GM18520 (cell line): ENCODE results near the gene BLVRA.
A peak's percentile ranks its signal among the peaks of the same experiment; 100 is the strongest.
"Not testable (repeated sequence)": the region's sequence is repeated elsewhere in the genome, so short reads cannot be mapped to it uniquely, and the experiment has no call there.

ENCODE experiments used
- ATAC-seq: cut with Tn5 transposase; IDR thresholded peaks from one replicate; pipeline ENCODE4 v1.9.1; 2021; ENCODE audit not compliant: unreplicated experiment

Gene BLVRA

DNA sequence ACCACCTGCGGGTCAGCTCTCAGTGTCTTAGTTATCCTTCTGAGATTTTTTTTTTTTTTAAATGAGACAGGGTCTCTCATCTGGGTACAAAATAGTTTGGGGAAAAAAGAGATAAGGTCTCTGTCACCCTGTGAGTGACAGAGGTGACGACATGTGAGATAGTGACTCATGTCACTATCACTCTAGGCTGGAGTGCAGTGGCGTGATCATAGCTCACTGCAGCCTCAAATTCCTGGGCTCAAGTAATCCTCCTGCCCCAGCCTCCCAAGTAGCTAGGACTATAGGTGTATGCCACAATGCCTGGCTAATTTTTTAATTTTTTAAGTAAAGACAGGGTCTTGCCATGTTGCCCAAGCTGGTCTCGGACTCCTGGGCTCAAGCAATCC is 10.4 kb downstream of the BLVRA start:
- ATAC-seq = no peak

DNA sequence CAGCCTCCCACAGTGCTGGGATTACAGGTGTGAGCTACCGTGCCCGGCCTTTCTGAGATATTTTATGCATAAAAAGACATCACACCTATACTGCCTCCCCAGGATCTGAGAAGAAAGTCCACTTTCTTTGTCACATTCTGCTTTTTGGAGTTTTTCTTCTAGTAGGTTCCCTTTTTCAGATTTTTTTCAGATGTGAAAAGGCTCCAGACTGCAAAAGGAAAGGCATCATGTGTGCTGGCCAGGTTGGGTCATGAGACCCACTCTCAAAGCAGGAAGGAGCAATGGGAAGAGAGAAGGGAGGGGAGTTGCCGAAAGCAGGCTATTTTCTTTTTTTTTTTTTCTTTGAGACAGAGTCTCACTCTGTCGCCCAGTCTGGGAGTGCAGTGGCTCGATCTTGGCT is 10.8 kb downstream of the BLVRA start:
- no peak for ATAC-seq

DNA sequence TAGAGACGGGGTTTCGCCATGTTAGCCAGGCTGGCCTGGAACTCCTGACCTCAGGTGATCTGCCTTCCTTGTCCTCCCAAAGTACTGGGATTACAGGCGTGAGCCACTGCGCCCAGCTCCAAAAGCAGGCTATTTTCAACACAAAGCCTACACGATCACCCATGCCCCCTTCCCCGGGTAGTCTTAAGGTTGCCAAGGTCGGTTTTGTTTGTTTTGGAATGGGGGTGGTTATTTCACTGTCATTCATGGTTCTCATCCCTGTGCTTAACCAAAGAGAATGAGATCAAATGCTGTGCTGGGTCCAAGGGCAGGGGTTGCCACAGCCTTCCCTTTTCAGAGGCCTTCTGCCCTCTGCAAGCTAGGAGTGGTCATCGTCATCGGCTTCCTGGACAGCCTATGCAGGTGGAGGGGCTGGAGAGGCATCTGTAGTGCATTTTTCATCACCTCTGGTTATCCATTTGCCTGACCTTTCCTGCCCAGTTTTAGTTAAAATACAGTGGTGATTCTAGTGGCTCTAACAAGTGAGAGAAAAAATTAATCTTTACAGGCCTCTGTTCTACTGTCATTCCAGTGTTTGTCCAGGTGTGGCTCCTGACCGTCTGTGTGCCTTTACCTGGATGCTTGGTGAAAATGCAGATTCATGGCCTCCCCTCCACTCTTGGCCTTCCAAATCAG is 11.4 kb downstream of the BLVRA start:
- ATAC-seq = no peak

DNA sequence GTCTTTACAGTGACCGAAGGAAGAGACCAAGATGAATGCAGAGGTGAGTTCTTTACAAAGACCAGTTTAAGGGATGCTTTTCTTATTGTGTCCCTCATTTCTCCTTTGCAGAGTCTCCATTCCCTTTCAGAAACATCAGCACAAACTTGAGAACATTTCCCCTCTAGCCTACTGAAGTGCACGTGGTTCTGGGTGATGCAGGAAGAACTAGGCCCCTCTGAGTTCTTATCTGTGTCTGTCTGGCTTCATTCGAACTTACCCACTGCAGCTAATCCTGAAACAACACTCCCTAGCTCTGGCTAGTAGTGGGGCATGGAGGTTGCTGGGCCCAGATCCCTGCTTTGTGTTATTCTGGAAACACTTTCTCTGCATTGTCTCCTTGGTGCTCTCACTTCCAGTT is 12.6 kb downstream of the BLVRA start:
- no peak for ATAC-seq

DNA sequence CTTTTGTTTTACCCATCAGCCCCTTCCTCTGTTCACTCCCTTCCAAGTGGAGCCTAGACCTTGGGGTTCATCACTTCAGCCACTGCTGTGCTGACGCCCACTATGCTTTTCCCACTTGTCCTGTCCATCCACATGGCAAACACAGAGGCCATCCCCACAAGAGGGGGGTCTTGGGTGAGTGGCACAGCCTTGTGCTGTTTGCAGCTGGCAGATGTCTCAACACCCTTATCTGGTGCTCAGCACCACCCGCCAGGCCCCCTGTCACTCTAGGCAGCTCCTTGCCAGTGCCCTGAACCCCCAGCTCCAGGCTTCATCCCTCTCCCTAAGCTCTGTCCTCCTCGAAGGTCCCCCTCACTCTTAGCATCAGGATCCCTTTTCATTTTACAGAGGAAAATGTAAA is 13.1 kb downstream of the BLVRA start:
- no peak for ATAC-seq

DNA sequence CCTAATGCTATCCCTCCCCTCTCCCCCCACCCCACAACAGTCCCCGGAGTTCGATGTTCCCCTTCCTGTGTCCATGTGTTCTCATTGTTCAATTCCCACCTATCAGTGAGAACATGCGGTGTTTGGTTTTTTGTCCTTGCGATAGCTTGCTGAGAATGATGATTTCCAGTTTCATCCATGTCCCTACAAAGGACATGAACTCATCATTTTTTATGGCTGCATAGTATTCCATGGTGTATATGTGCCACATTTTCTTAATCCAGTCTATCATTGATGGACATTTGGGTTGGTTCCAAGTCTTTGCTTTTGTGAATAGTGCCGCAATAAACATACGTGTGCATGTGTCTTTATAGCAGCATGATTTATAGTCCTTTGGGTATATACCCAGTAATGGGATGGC is 14.8 kb downstream of the BLVRA start:
- not testable (repeated sequence) for ATAC-seq

DNA sequence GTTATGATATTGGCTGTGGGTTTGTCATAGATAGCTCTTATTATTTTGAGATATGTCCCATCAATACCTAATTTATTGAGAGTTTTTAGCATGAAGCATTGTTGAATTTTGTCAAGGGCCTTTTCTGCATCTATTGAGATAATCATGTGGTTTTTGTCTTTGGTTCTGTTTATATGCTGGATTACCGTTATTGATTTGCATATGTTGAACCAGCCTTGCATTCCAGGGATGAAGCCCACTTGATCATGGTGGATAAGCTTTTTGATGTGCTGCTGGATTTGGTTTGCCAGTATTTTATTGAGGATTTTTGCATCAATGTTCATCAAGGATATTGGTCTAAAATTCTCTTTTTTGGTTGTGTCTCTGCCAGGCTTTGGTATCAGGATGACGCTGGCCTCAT is 16.8 kb downstream of the BLVRA start:
- not testable (repeated sequence) for ATAC-seq

DNA sequence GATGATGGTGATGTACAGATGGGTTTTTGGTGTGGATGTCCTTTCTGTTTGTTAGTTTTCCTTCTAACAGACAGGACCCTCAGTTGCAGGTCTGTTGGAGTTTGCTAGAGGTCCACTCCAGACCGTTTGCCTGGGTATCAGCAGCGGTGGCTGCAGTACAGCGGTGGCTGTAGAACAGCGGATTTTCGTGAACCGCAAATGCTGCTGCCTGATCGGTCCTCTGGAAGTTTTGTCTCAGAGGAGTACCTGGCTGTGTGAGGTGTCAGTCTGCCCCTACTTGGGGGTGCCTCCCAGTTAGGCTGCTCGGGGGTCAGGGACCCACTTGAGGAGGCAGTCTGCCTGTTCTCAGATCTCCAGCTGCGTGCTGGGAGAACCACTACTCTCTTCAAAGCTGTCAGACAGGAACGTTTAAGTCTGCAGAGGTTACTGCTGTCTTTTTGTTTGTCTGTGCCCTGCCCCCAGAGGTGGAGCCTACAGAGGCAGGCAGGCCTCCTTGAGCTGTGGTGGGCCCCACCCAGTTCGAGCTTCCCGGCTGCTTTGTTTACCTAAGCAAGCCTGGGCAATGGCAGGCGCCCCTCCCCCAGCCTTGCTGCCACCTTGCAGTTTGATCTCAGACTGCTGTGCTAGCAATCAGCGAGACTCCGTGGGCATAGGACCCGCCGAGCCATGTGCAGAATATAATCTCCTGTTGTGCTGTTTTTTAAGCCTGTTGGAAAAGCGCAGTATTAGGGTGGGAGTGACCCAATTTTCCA is 20.0 kb downstream of the BLVRA start:
- not testable (repeated sequence) for ATAC-seq

DNA sequence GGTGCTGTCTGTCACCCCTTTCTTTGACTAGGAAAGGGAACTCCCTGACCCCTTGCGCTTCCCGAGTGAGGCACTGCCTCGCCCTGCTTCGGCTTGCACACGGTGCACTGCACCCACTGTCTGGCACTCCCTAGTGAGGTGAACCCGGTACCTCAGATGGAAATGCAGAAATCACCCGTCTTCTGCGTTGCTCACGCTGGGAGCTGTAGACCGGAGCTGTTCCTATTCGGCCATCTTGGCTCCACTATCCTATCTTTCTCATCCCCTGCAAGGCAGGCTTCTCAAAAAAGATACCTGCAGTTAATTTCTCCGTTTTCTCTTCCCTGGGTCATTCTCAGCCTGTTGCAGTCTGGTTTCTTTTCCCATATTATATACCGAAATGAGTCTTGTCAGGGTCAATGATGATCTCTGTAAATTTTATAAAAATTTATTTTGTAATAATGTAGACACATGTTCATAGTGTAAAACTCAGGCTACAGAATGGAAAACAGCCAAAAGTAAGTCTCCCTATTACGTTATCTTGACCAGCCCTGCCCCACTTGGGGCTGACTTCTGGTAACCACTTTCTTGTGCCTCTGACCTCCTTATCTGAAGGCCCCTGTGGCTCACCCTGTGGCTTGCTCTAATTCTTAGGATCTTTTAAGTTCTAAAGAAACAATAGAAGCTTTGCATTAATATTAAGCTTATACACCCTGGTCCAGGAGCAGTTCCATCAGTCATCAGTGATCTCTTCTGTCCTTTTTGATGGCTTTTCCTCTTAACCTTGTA is 20.7 kb downstream of the BLVRA start:
- ATAC-seq = no peak

DNA sequence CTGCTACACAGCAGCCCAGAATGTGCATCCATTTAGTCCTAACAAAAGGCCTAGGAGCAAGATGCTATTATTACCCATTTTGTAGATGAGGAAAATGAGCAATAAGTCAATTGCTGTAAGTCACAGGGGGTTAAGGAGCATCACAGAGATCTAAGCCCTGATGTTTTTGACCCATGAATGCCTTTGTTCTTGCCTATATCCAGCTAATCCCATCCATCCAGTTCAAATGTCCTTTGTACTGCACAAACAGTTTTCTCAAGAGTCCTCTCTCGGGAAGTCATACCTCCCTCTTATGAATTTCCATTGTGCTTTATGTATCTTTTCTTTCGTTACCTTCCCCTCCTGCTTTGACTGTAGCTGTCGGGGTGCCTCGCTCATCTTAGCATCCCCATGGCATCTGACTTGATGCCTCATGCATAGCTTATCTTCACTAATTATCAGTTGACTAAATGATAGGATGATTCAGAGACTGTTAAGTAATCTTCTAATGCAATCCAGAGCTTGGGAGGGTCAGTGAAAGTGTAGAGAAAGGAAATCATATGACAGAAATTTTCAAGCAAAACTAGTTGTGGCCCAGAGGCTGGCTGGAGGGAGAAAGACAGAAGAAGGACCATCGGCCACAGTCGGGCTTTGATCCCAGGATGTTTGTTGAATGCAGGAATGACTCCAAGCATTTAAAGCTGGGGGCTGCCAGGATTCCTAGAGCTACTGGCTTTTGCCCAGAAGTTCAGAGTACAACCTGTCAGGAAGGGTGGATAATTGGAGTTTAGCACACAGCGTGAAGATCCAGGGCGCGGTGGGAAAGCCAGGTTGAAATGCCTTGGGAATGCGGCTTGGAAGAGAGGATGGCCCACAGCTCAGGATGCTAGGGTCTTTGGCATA is 23.5 kb downstream of the BLVRA start:
- ATAC-seq = no peak

DNA sequence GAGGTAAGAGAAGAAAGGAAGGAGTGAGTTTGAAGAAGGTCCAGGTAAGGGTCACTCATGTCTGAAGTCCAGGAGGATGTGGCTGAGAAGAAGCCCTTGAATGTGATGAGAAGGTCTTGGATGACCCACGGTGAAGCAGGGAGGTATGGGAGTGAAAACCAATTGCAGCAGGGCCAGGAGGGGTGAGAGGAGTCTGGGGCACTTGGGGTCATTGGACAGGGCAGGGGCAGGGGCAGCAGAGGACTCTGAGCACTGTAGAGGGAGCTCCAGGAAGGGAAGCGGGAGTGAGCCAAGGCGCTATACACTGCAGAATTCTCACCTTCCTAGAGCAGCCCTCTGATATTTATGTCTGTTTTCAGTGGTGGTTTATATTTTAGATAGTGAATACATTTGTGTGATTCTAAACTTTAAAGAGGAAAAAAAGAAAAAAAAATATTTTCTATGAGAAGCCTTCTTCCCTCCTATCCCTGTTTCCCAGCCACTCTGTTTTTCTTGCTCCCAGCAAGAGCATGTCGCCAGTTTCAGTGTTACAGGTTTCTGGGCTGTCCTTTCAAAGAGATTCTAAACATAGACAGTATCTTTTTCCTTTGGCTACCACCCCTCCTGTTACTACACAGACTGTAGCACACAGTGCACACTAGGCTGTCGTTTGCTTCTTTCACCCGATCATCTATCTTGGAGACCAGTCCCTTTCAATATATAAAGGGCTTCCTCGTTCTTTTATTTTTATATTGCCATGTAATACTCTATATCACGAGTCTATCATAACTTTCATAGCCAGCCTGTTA is 24.5 kb downstream of the BLVRA start:
- no peak for ATAC-seq

DNA sequence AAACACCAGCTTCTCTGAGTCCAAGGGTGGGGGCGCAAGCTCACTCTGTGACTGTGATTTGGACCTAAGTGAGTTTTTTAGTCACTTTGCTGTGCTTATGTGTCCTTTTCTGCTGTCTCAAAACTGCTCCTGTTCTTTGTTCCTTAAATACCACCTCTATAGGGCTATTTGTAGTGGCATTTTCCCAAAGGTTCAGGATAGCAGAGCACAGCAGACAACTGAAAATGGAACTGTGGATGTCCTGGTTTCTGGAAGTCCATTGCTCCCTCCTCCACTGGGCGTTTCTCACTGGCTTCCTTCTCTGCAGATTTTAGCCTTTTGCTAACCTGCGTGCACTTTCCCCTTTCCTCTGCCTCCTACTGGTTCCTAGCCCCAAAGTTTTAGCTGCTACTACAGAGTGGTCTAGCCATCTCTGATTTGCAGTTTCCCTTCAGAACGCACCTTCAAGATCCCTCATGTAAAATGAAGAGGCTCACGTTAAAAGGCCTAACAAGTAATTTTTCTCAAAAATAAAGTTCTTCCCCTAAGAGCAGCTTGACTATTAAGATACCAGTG is 25.6 kb downstream of the BLVRA start:
- ATAC-seq = no peak

DNA sequence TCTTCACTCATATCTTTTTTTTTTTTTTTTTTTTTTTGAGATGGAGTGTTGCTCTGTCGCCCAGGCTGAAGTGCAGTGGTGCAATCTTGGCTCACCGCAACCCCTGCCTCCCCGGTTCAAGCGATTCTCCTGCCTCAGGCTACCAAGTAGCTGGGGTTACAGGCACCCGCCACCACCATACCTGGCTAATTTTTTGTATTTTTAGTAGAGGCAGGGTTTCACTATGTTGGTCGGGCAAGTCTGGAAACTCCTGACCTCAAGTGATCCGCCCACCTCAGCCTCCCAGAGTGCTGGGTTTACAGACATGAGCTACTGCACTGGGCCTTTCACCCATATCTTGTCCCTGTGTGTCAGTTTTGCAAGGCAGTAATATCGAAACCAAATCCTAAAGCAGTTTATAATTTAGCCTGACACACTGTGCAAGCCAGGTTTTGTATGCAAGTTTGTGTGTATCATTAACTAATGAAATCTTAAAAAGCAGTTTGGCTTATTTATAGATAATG is 26.2 kb downstream of the BLVRA start:
- peak; percentile 94 for ATAC-seq

DNA sequence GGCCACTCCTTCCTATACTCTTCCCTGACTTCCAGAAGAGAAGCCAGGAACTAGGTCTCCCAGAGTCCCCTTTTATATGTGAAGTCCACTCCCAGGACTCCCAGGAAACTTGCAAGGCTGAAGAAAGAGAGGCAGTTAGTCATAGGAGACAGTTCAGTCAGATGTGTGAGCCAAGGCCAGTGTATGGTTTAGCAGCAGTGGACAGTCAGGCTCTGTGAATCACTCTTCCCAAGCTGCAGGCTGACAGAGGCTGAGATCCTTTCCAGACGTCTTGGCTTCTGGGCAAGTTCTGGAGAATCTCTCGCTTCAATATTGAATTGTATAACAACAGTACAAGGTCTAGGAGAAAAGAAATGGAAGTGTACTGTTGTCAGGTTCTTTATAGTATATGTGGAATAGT is 26.9 kb downstream of the BLVRA start:
- ATAC-seq = no peak

DNA sequence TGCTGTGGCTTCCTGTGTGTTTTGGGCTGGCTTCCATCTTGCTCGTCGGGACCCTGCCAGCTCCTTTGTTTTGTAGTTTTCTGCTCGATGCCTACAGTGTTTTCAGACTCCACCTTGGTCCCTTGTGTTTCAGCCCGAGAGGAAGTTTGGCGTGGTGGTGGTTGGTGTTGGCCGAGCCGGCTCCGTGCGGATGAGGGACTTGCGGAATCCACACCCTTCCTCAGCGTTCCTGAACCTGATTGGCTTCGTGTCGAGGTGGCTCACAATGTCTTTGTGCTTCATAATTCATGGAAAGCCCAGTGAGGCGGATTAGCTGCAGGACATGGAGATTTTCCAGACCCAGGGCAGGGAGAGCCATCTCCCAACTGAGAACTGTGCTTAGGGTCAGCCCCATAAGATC is 29.3 kb downstream of the BLVRA start:
- ATAC-seq = no peak

DNA sequence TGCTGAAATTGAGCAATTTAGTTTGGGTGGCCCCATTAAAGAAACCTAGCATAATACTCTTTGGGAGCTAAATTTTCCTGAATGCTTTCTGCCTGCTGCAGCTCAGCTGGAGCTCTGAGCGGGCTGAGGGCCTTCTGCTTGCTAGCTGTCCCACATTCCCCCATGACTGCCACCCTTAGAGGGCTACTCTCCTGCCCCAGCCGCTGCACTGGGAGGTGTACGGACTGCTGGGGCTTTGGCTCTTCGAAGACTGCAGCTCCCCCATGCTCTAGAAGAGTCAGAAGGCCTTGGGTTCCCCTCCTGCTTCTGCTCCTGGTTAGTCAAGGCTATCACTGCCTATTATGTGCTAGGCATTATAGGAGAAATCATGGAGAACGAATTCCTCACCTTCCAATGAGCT is 31.5 kb downstream of the BLVRA start:
- no peak for ATAC-seq

DNA sequence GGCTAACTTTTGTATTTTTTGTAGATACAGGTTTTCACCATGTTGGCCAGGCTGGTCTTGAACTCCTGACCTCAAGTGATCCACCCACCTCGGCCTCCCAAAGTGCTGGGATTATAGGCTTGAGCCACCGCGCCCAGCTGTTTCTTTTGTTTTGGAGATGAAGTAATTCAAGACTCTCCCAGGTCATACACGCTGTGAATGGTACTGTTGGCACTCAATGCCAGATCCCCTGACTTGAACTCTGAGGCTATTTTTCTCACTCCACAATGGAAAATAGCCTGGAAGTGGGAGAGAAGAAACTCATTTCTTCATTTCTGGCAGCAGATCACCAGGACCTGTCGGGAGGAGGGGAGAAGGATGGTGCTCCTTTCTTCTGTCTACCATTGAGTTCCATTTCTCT is 32.4 kb downstream of the BLVRA start:
- ATAC-seq = no peak

DNA sequence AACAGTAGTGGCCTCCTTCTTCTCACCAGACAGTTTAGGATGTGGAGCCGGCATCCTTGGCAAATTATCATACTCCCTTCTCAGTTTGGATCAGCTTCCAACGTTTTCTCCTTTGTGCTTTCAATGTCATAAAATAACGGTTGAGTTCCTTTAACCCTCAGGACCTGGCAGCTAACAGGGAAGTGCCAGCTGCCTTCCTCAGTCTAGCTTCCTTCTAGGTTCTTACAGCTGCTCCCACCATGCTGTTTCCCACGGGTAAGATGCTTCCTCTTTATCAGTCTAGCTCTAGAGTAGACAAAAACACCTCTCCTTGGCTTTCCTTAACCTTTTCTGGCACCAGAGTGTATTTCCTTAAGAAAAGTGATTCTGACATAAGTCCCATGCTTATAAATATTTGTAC is 33.2 kb downstream of the BLVRA start:
- no peak for ATAC-seq

DNA sequence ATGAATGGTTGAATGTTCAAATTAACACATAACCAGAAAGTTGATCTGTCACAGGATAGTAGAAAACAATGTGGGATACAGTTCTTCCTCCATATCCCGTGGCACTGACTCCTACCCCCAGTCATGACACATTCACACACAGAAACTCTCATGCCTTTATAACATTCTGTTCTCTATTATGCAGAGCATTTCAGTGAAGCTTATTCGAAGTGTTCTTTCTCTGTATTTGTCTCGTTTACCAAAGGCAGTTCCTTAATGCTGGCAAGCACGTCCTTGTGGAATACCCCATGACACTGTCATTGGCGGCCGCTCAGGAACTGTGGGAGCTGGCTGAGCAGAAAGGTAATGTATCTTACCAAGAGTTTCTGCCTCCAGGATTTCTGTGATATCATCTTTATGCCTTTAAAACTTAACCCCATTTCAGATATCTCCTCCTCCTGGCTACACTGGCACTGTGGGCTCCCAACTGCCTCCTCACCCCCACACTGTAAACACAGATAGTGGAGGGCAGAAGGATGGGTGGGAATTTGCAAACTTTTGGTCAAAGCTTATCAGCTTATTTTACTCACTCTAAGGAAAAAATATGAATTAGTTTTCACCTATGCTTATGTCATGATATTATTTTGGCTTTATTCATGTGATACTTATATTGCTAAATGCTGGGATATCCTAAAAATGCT is 34.1 kb downstream of the BLVRA start:
- ATAC-seq = no peak
